Ascending aorta (tissue), 2 donors: ENCODE measurements around the gene KCNAB1. TPM values are rescaled to one million over a fixed set of nuclear protein-coding genes. Genes with fewer than 3 reads are reported as not detected.

ENCODE experiments used
- DNase-seq, 2 donors: peaks; one replicate each; pipeline ENCODE4 v3.0.0-alpha.2; 2019; ENCODE audit warnings: low spot score in 2 of 2
- H3K27ac ChIP-seq, 2 donors: fragments of 200-600 bp; sonication (generic); one replicate each; pipeline ENCODE4 v1.5.1; 2016 to 2017; ENCODE audit warnings: mild to moderate bottlenecking in 1 of 2
- H3K27me3 ChIP-seq: fragments of 200-600 bp; sonication (generic); one replicate; pipeline ENCODE4 v1.5.1; 2017
- H3K36me3 ChIP-seq, 2 donors: fragments of 200-600 bp; sonication (generic); one replicate each; pipeline ENCODE4 v1.5.1; 2016
- H3K4me1 ChIP-seq, 2 donors: fragments of 200-600 bp; sonication (generic); one replicate each; pipeline ENCODE4 v1.5.1; 2016 to 2017; ENCODE audit warnings: mild to moderate bottlenecking in 1 of 2
- H3K4me3 ChIP-seq, 2 donors: fragments of 200-600 bp; sonication (generic); one replicate each; pipeline ENCODE4 v1.5.1; 2016 to 2017; ENCODE audit warnings: mild to moderate bottlenecking in 1 of 2
- H3K9me3 ChIP-seq, 2 donors: fragments of 200-600 bp; sonication (generic); one replicate each; pipeline ENCODE4 v1.5.1; 2016
- intact Hi-C: fragments of 100-400 bp; cut with DNase I; formaldehyde crosslinking; loops from one replicate; pipeline ENCODE4 v1.15.1; 2023
- total RNA-seq: library from RNA; depleted of rRNA; stranded (reverse); fragments of >200 nt; gene quantifications from one replicate; pipeline ENCODE4 v1.1.0, GENCODE V29; 2016
- TF ChIP-seq, protein P1 (sequence below), 3 experiments: fragments of 200-600 bp in 2 of 3; fragments of 450-650 bp in 1 of 3; sonication (generic) in 2 of 3; IDR thresholded peaks; one replicate each; pipeline ENCODE4 v1.5.1; 2016 to 2019; ENCODE audit warnings: antibody characterized with exemption in 3 of 3, mild to moderate bottlenecking in 1 of 3, moderate library complexity in 1 of 3

Gene KCNAB1
- total RNA-seq, 1 donor from 2014 or later, result 15.1 TPM

DNA sequence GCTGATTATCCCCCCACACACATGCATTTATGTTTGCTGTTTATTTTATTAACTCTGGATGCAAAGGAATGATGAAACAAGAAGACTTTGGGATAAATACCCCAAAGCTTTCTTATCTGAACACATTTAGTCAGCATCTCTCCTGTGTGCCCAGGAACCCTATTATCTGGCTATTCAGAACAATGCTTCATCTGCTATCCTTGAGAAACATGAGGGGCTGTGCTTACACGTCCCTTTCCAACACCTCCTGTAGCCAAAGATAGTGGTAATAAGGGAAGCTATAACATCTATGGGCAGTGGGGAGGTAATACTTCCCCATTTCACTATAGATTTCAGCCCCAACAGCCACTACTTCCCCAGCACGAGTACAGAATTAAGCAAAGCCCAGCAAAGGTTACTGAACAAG is 339.8 kb downstream of the KCNAB1 start:
- H3K4me3 ChIP-seq, result no peak overlapping the region
- no peaks in the 10 kb centered on the region for H3K36me3 ChIP-seq
- TF ChIP-seq, protein P1, sequence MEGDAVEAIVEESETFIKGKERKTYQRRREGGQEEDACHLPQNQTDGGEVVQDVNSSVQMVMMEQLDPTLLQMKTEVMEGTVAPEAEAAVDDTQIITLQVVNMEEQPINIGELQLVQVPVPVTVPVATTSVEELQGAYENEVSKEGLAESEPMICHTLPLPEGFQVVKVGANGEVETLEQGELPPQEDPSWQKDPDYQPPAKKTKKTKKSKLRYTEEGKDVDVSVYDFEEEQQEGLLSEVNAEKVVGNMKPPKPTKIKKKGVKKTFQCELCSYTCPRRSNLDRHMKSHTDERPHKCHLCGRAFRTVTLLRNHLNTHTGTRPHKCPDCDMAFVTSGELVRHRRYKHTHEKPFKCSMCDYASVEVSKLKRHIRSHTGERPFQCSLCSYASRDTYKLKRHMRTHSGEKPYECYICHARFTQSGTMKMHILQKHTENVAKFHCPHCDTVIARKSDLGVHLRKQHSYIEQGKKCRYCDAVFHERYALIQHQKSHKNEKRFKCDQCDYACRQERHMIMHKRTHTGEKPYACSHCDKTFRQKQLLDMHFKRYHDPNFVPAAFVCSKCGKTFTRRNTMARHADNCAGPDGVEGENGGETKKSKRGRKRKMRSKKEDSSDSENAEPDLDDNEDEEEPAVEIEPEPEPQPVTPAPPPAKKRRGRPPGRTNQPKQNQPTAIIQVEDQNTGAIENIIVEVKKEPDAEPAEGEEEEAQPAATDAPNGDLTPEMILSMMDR (IDR thresholded peaks at IDR 0.05), result no peak
- intact Hi-C loops, result no loop called here
- H3K9me3 ChIP-seq, result no peaks in the 10 kb centered on the region
- peak overlapping the region; percentile 11 to 20 for H3K27ac ChIP-seq
- no peaks in the 10 kb centered on the region for H3K27me3 ChIP-seq
- no peak for DNase-seq
- H3K4me1 ChIP-seq, result peaks cover 6 to 34% of the 10 kb centered on the region in 2 donors

DNA sequence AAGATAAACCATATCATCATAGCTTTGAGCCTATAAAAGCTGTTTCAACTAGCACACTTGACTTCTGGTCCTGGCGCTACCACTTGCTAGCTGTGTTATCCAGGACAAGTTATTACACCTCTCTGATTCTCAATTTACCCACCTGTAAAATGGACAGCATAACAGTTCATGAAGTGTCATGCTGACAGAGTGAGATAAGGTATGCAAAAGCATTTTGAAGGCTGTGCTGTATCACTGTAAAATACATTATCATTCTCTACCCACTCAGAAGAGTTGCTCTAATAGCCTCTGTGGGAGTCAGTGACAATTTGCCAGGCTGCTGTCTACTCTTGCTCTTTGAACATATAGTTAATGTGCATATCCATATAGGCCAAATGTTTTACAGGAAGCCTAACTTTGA is 341.5 kb downstream of the KCNAB1 start:
- Histone ChIP-seq H3K4me3 (no peak overlapping the region), H3K36me3 (no peaks in the 10 kb centered on the region), H3K27me3 (no peaks in the 10 kb centered on the region), H3K9me3 (no peaks in the 10 kb centered on the region), H3K4me1 (peaks cover 6 to 36% of the 10 kb centered on the region in 2 donors), H3K27ac (no peak overlapping the region)
- TF ChIP-seq, protein P1 (IDR thresholded peaks at IDR 0.05), result no peak
- DNase-seq, result no peak
- intact Hi-C loops, result no loop called here

DNA sequence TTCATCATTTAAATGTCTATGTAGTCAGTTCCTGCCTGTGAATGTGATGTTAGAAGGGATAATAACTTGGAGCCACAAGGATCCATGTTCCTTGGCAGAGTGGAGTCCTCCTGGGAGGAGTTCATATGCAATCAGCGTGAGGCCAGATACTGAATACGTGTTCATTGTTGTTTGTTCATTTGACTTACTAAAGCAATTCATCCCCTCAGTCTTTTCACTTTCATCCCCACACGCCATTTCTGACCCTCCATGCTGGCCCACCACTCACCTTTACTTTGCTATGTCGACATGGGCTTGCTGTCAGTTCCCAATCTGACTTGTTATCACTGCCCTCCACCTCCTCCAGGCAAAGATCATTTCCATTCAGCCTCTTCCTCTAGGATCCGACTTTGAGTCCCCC is 342.7 kb downstream of the KCNAB1 start:
- TF ChIP-seq, protein P1 (IDR thresholded peaks at IDR 0.05), result no peak
- H3K4me1 ChIP-seq, result peaks cover 6 to 36% of the 10 kb centered on the region in 2 donors
- H3K27ac ChIP-seq, result peak overlapping the region; percentile 41 to 79
- H3K36me3 ChIP-seq, result no peaks in the 10 kb centered on the region
- no peaks in the 10 kb centered on the region for H3K9me3 ChIP-seq
- intact Hi-C loops, result no loop called here
- H3K27me3 ChIP-seq, result no peaks in the 10 kb centered on the region
- DNase-seq, result no peak
- H3K4me3 ChIP-seq, result no peak overlapping the region

DNA sequence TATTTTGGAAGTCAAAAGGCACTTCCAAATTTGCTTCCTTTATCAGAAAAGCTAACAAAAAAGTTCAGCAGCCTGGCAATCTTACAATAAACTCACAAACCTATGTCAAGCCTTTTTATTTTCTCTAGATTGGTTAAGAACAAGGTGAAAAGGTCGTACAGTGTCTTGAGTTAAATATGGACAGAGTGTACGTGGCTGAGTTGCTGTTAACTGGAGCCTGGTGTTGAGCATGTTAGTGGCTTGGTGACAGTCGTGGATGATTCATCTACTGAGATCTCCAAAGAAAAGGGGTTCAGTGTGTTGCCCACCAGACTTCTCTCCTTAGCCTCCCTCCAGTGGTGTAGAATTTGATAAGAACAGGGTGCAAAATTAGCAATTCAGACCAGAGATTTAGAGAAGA is 344.8 kb downstream of the KCNAB1 start:
- Histone ChIP-seq H3K4me3 (peak overlapping the region in 1 of 2 donors; percentile 0), H3K36me3 (no peaks in the 10 kb centered on the region), H3K4me1 (peaks cover 2 to 33% of the 10 kb centered on the region in 2 donors), H3K27ac (peak overlapping the region; percentile 41 to 79), H3K9me3 (no peaks in the 10 kb centered on the region), H3K27me3 (no peaks in the 10 kb centered on the region)
- DNase-seq, result no peak
- intact Hi-C loops, result no loop called here
- TF ChIP-seq, protein P1 (IDR thresholded peaks at IDR 0.05), result no peak

DNA sequence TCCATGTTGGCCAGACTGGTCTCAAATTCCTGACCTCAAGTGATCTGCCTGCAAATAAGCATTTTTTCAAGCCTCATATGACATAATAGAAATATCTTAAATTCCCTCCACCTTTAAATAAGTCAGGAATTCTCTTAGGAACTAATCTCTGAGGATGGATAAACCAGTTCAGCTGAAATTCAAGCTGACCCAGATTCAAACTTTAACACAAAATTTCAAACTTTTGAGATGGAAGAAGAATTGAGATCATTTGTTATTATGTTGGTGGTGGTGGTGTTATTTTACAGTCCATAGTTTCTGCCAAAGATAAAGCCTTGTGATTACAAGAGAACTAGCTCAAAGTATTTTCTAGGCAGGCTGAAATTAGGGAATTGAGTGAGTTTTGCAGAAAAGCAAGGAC is 349.1 kb downstream of the KCNAB1 start:
- DNase-seq, result no peak
- H3K9me3 ChIP-seq, result no peaks in the 10 kb centered on the region
- intact Hi-C loops, result no loop called here
- no peaks in the 10 kb centered on the region for H3K27me3 ChIP-seq
- peaks cover 0 to 22% of the 10 kb centered on the region in 2 donors for H3K4me1 ChIP-seq
- H3K4me3 ChIP-seq, result no peak overlapping the region
- no peaks in the 10 kb centered on the region for H3K36me3 ChIP-seq
- TF ChIP-seq, protein P1 (IDR thresholded peaks at IDR 0.05), result no peak
- H3K27ac ChIP-seq, result peak overlapping the region in 1 of 2 donors; percentile 47

DNA sequence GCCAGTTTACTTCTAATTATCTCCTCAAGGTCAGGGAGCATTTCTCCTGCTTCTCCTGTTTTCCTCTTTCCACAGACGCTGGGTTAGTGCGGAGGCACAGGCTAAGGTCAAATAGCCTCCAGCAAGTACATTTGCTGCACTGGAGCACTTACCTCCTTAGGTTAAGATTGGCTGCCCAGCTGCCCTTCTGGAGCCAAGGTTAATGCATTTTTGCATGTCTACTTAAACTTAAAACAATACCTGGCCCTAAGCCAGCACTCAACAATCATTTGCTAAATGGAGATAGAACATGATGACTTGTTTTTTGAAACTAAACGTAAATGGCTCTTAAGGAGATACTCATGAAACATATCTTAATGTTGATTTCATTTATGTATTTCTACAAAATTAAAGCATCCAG is 351.1 kb downstream of the KCNAB1 start:
- intact Hi-C loops, result no loop called here
- Histone ChIP-seq H3K27me3 (no peaks in the 10 kb centered on the region), H3K27ac (no peak overlapping the region), H3K4me1 (peaks cover 0 to 18% of the 10 kb centered on the region in 2 donors), H3K4me3 (no peak overlapping the region), H3K36me3 (no peaks in the 10 kb centered on the region), H3K9me3 (no peaks in the 10 kb centered on the region)
- TF ChIP-seq, protein P1 (IDR thresholded peaks at IDR 0.05), result no peak
- no peak for DNase-seq
